Naive thymus-derived CD4-positive, alpha-beta T cell (primary cell): ENCODE results near the gene B4GALNT3. TPM values are rescaled to one million over a fixed set of nuclear protein-coding genes. Genes with fewer than 3 reads are reported as not detected.

Experiments
- ATAC-seq: fragments of 150-1000 bp; cut with Tn5 transposase; 2 replicates; pipeline ENCODE4 v1.10.0; 2021; ENCODE audit warnings: mild to moderate bottlenecking, moderate library complexity
- CTCF ChIA-PET: fragments of 350-600 bp; sonication (Branson Sonifier 250); formaldehyde crosslinking; loops from one replicate; lab custom pipeline; 2021; ENCODE audit warnings: antibody characterized with exemption; lab: Charles Lee
- POLR2A ChIA-PET: fragments of 350-600 bp; sonication (Branson Sonifier 250); formaldehyde crosslinking; loops from one replicate; lab custom pipeline; 2021; ENCODE audit warnings: antibody characterized with exemption, inconsistent platforms; lab: Charles Lee
- DNase-seq, 9 donors: peaks; one replicate each; pipeline versions ENCODE4 v3.0.0 to v3.0.0-alpha.2; 2020 to 2022; ENCODE audit warnings: mixed read lengths in 1 of 9
- H3K27ac ChIP-seq: one replicate; pipeline ENCODE4 v1.7.0; 2013; ENCODE audit warnings: mild to moderate bottlenecking, low read depth, low read length, moderate library complexity
- H3K27me3 ChIP-seq, 2 donors: one replicate each; pipeline ENCODE4 v1.7.0; 2013; ENCODE audit warnings: low read length in 2 of 2, mild to moderate bottlenecking in 2 of 2, moderate library complexity in 2 of 2; ENCODE audit not compliant: control insufficient read depth in 2 of 2, insufficient read depth in 2 of 2
- H3K36me3 ChIP-seq, 3 experiments: 1 replicate in 2 of 3; 2 replicates in 1 of 3; pipeline ENCODE4 v1.7.0; 2013; ENCODE audit warnings: low read length in 3 of 3, mild to moderate bottlenecking in 3 of 3, moderate library complexity in 1 of 3; ENCODE audit not compliant: insufficient read depth in 3 of 3, control insufficient read depth in 2 of 3
- H3K4me1 ChIP-seq, 2 donors: one replicate each; pipeline ENCODE4 v1.7.0; 2013; ENCODE audit warnings: low read length in 2 of 2, mild to moderate bottlenecking in 2 of 2, moderate library complexity in 1 of 2; ENCODE audit not compliant: control insufficient read depth in 2 of 2, insufficient read depth in 2 of 2
- H3K4me3 ChIP-seq: 2 replicates; pipeline ENCODE4 v1.7.0; 2013; ENCODE audit warnings: mild to moderate bottlenecking, low read length
- H3K9me3 ChIP-seq, 3 experiments: 1 replicate in 2 of 3; 2 replicates in 1 of 3; pipeline ENCODE4 v1.7.0; 2013; ENCODE audit warnings: low read length in 3 of 3; ENCODE audit not compliant: control insufficient read depth in 2 of 3
- H3K27ac Mint-ChIP-seq, 9 donors: one replicate each; pipeline ENCODE4 v1.8.0; 2020 to 2022; ENCODE audit warnings: mixed read lengths in 9 of 9, mild to moderate bottlenecking in 8 of 9, moderate library complexity in 5 of 9, inconsistent platforms in 2 of 9
- H3K27me3 Mint-ChIP-seq, 5 donors: one replicate each; pipeline ENCODE4 v1.8.0; 2021 to 2022; ENCODE audit warnings: mixed read lengths in 5 of 5, mild to moderate bottlenecking in 1 of 5
- H3K36me3 Mint-ChIP-seq, 5 donors: one replicate each; pipeline ENCODE4 v1.8.0; 2020 to 2022; ENCODE audit warnings: mixed read lengths in 5 of 5, mild to moderate bottlenecking in 3 of 5, inconsistent platforms in 1 of 5
- H3K4me1 Mint-ChIP-seq, 7 donors: one replicate each; pipeline ENCODE4 v1.8.0; 2020 to 2022; ENCODE audit warnings: mixed read lengths in 7 of 7, mild to moderate bottlenecking in 3 of 7, inconsistent platforms in 1 of 7
- H3K4me3 Mint-ChIP-seq, 10 donors: one replicate each; pipeline ENCODE4 v1.8.0; 2020 to 2022; ENCODE audit warnings: mild to moderate bottlenecking in 10 of 10, mixed read lengths in 10 of 10, moderate library complexity in 6 of 10, inconsistent platforms in 2 of 10
- H3K9me3 Mint-ChIP-seq, 11 donors: one replicate each; pipeline ENCODE4 v1.8.0; 2020 to 2022; ENCODE audit warnings: mixed read lengths in 11 of 11, mild to moderate bottlenecking in 4 of 11, inconsistent platforms in 1 of 11, moderate library complexity in 1 of 11
- intact Hi-C, 2 donors: fragments of 100-400 bp; cut with micrococcal nuclease; formaldehyde crosslinking; loops; one replicate each; pipeline ENCODE4 v1.15.1; 2023
- polyA plus RNA-seq, 2 donors: library from polyadenylated mRNA; unstranded; fragments of 300-500 nt; fragmentation: Illumina TruSeq; gene quantifications; one replicate each; pipeline ENCODE4 v1.2.3, GENCODE V29; 2021
- total RNA-seq, 6 experiments: library from RNA in 5 of 6; stranded (reverse) in 5 of 6; gene quantifications; 1 replicate in 5 of 6; 2 replicates in 1 of 6; pipeline ENCODE4 v1.2.3 and lab custom pipeline; 2021 to 2026

B4GALNT3 gene
- total and polyA plus RNA-seq, 7 experiments from 2014 or later, result 0.21 to 12.2 (median 1.3) TPM

DNA sequence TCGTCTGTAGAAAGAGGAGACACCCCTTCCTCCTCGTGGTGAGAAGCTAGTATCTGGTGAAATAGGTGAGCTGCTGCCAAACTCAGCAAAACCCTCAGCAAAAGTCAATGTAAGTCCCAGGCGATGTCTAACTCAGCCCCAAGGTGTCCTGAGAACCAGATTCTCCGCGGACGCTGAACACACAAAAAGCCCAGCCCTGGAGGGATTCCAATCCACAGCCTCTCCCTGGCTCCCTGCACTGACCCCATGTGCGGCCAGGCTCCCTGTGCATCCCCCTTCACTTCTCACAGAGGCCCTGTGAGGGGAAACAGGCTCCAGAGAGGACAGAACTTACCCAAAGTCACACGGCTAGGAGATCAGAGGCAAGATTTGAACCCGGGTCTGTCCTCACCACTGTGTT, 122.0 kb downstream of the B4GALNT3 start:
- Mint-ChIP-seq H3K27me3 (peaks cover 0 to 1% (median 0%) of the 10 kb centered on the region in 5 donors), H3K36me3 (peaks cover 0 to 3% (median 0%) of the 10 kb centered on the region in 5 donors), H3K27ac (no peak overlapping the region), H3K4me3 (no peak overlapping the region), H3K9me3 (no peaks in the 10 kb centered on the region), H3K4me1 (peaks cover 2 to 5% (median 4%) of the 10 kb centered on the region in 7 donors)
- Histone ChIP-seq H3K9me3 (no peaks in the 10 kb centered on the region), H3K4me3 (no peak overlapping the region), H3K4me1 (peaks cover under 1% of the 10 kb centered on the region in 2 donors), H3K27me3 (no peaks in the 10 kb centered on the region), H3K27ac (no peak overlapping the region), H3K36me3 (no peaks in the 10 kb centered on the region)
- ChIA-PET POLR2A (no interaction called here), CTCF (interaction anchor here (1.7 kb wide), 1 partner anchor 232 kb away, joined by 5 read pairs; no protein-coding TSS in a partner anchor)
- ATAC-seq (no peak), DNase-seq (no peak)
- intact Hi-C loops, result no loop called here

GRCh38 chr12:583251-583869, 123.6 kb downstream of the B4GALNT3 start:
- Mint-ChIP-seq H3K4me1 (peaks cover 0 to 4% (median 0%) of the 10 kb centered on the region in 7 donors), H3K9me3 (peaks cover 0 to 7% (median 0%) of the 10 kb centered on the region in 11 donors), H3K36me3 (peaks cover 0 to 8% (median 0%) of the 10 kb centered on the region in 5 donors), H3K27me3 (peaks cover 0 to 1% (median 0%) of the 10 kb centered on the region in 5 donors), H3K4me3 (no peak overlapping the region), H3K27ac (no peak overlapping the region)
- no peaks in the 10 kb centered on the region for H3K27me3 ChIP-seq
- CTCF ChIA-PET, result no interaction called here
- DNase-seq, result no peak
- H3K4me1 ChIP-seq, result no peaks in the 10 kb centered on the region
- H3K36me3 ChIP-seq, result no peaks in the 10 kb centered on the region
- intact Hi-C loops, result no loop called here
- POLR2A ChIA-PET, result interaction anchor here (0.5 to 0.6 kb wide), 2 partner anchors 290 to 512 kb away, joined by 4 to 7 read pairs; no protein-coding TSS in a partner anchor
- no peak overlapping the region for H3K27ac ChIP-seq
- H3K4me3 ChIP-seq, result no peak overlapping the region
- ATAC-seq, result no peak
- no peaks in the 10 kb centered on the region for H3K9me3 ChIP-seq

DNA sequence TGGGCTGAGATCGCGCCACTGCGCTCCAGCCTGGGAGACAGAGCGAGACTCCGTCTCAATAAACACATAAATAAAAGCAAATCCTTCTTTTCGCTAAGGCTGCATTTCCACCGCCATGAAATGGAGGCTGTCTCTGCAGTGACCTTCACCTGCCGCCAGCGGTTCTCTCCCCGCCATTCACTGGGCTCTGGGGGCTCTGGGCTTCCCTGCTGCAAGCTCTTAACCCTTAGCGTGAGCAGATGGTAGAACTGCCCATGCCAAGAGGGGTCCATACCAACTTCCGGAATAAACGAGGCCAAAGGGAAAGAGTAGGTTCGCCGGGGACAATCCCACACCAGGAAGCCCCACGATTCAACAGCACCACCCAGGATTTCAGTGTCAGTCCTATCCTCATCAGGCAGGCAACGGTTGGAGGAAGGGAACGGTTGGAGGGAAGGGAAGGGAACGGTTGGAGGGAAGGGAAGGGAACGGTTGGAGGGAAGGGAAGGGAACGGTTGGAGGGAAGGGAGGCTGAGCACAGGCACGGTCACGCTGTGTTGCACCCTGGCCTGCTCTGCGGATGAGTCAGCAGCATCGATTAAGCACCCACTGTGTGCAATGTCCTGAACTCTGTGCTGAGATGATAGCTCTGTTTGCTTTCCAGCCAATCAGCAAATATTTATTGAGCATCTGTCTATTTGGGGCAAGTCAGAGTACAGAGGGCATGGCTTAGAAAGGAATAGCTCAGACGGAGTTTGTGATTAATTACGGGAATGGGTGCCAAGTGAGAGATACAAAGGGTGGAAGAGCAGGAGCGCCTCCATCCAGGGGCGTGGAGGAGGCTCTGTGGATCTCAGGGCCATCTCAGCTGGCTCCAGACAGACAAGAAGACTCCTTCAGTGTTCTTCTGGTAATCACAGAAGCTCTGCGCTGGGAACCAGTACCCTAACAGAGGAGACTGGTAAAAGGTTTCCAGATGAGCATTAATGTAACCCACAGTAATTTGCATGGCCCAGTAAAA, 125.6 kb downstream of the B4GALNT3 start:
- peak overlapping the region in 1 of 9 donors; percentile 25 for H3K27ac Mint-ChIP-seq
- no peaks in the 10 kb centered on the region for H3K36me3 ChIP-seq
- DNase-seq, result no peak
- H3K4me1 Mint-ChIP-seq, result peaks cover 0 to 5% (median 0%) of the 10 kb centered on the region in 7 donors
- H3K9me3 ChIP-seq, result no peaks in the 10 kb centered on the region
- H3K4me1 ChIP-seq, result no peaks in the 10 kb centered on the region
- H3K4me3 ChIP-seq, result no peak overlapping the region
- peaks cover 0 to 16% (median 0%) of the 10 kb centered on the region in 5 donors for H3K36me3 Mint-ChIP-seq
- H3K27me3 Mint-ChIP-seq, result no peaks in the 10 kb centered on the region
- intact Hi-C loops, result no loop called here
- CTCF ChIA-PET, result interaction anchor here (0.5 kb wide), 1 partner anchor 36 kb away, joined by 4 read pairs; no protein-coding TSS in a partner anchor
- POLR2A ChIA-PET, result no interaction called here
- no peak overlapping the region for H3K4me3 Mint-ChIP-seq
- peaks cover 0 to 9% (median 0%) of the 10 kb centered on the region in 11 donors for H3K9me3 Mint-ChIP-seq
- no peak for ATAC-seq
- H3K27me3 ChIP-seq, result no peaks in the 10 kb centered on the region
- no peak overlapping the region for H3K27ac ChIP-seq

GRCh38 chr12:586318-587071, 126.8 kb downstream of the B4GALNT3 start:
- ATAC-seq (no peak), DNase-seq (no peak)
- ChIA-PET POLR2A (no interaction called here), CTCF (no interaction called here)
- Mint-ChIP-seq H3K4me3 (no peak overlapping the region), H3K27ac (no peak overlapping the region), H3K36me3 (peaks cover 0 to 13% (median 0%) of the 10 kb centered on the region in 5 donors), H3K9me3 (peaks cover 0 to 9% (median 0%) of the 10 kb centered on the region in 11 donors), H3K4me1 (peaks cover 0 to 7% (median 0%) of the 10 kb centered on the region in 7 donors), H3K27me3 (no peaks in the 10 kb centered on the region)
- H3K9me3 ChIP-seq, result no peaks in the 10 kb centered on the region
- H3K27me3 ChIP-seq, result no peaks in the 10 kb centered on the region
- H3K4me3 ChIP-seq, result no peak overlapping the region
- no peaks in the 10 kb centered on the region for H3K36me3 ChIP-seq
- H3K27ac ChIP-seq, result no peak overlapping the region
- H3K4me1 ChIP-seq, result no peaks in the 10 kb centered on the region
- intact Hi-C loops, result no loop called here

GRCh38 chr12:587132-588023, 127.6 kb downstream of the B4GALNT3 start:
- H3K27me3 Mint-ChIP-seq, result no peaks in the 10 kb centered on the region
- DNase-seq (no peak), ATAC-seq (no peak)
- ChIA-PET CTCF (no interaction called here), POLR2A (no interaction called here)
- Histone ChIP-seq H3K27me3 (no peaks in the 10 kb centered on the region), H3K4me3 (no peak overlapping the region), H3K36me3 (no peaks in the 10 kb centered on the region), H3K9me3 (no peaks in the 10 kb centered on the region), H3K27ac (no peak overlapping the region), H3K4me1 (no peaks in the 10 kb centered on the region)
- H3K4me3 Mint-ChIP-seq, result no peak overlapping the region
- peaks cover 0 to 9% (median 0%) of the 10 kb centered on the region in 11 donors for H3K9me3 Mint-ChIP-seq
- intact Hi-C loops, result no loop called here
- H3K4me1 Mint-ChIP-seq, result peaks cover 0 to 7% (median 0%) of the 10 kb centered on the region in 7 donors
- peaks cover 0 to 13% (median 0%) of the 10 kb centered on the region in 5 donors for H3K36me3 Mint-ChIP-seq
- H3K27ac Mint-ChIP-seq, result no peak overlapping the region
